ENCODE measurements around the gene SYT17. TPM values are rescaled to one million over a fixed set of nuclear protein-coding genes. Genes with fewer than 3 reads are reported as not detected.

Gene SYT17
- polyA plus RNA-seq, 6 donors from 2014 or later = 23.6 to 51.9 (median 33.1) TPM

DNA sequence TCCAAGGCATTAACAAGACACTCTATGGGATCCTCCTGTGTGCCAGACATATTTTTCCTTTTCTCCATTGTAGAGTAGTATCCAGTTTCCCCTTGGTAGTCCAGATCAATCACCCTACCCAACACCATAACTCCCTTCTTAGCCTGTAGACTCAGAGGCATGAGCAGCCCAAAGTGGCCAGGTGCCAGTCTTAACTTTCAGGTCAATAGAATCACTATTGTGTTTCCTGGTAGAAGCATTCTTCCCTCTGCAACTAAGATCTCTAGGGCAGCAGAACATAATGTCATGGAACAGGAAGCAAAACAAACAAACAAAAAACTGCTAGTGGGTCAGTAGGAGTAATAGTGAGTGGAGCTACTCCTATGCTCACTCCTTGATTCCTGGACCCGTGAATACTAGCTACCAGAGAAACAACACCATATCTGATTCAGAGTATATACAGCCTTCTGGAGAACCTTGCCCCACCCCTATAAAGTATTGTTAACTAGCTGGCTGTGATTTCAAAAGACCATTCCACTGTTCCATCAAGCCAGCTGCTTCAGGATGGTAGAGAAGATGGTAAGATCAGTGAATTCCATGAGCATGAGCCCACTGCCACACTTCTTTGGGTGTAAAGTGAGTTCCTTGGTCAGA lies 106.2 kb downstream of the SYT17 start:
- H3K4me3 Mint-ChIP-seq = no peak overlapping the region
- peaks cover 0 to 20% (median 0%) of the 10 kb centered on the region in 3 donors for H3K4me1 Mint-ChIP-seq
- peak overlapping the region in 1 of 6 donors; percentile 26 for H3K27ac Mint-ChIP-seq
- no peaks in the 10 kb centered on the region for H3K36me3 Mint-ChIP-seq
- peaks cover 4 to 8% (median 7%) of the 10 kb centered on the region in 3 donors for H3K27me3 Mint-ChIP-seq
- DNase-seq = no peak
- ATAC-seq (ENCODE audit: low read depth in 2 of 2) = no peak
- peaks cover 0 to 9% (median 4%) of the 10 kb centered on the region in 7 donors for H3K9me3 Mint-ChIP-seq

DNA sequence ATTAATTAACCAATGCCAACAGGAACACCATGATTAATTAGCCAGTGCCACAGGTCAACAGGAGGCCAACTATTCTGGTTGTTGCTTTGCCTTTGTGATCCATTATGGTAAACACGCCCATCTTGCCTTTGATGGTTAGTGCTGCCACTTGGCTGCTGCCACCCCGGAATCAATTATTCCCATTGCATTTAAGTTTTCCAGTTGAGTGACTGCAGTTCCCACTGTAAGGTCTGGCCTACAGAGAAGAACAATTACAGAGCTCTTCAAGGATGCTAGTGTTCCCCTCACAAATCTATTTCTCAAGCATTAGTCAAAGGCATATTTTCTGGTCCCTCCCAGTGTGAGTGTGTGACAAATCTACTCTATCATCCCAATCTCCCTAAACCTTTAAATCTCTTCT lies 110.4 kb downstream of the SYT17 start:
- Mint-ChIP-seq H3K4me1 (no peaks in the 10 kb centered on the region), H3K27ac (peak overlapping the region in 2 of 6 donors; percentile 1 to 71), H3K27me3 (peaks cover 4 to 8% (median 7%) of the 10 kb centered on the region in 3 donors), H3K36me3 (no peaks in the 10 kb centered on the region), H3K9me3 (peaks cover 0 to 5% (median 2%) of the 10 kb centered on the region in 7 donors), H3K4me3 (no peak overlapping the region)
- DNase-seq (no peak), ATAC-seq (ENCODE audit: low read depth in 2 of 2) (no peak)

DNA sequence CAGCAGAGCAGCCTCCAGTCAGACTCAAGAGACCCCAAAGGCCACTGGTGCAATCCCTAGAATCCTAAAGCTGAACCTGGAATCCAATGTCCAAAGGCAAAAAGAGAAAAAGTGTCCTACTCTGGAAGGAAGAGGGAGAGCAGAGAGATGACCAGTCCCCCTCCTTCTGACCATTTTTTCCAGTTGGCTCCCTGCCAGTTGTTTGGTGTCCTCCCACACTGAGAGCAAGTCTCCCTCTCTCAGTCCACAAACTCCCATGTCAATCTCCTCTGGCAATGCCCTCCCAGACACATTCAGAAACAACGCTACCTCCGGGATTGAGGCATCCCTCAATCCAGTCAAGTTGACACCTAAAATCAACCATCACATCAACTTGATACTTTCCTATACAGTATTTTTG lies 113.2 kb downstream of the SYT17 start:
- DNase-seq = no peak
- Mint-ChIP-seq H3K36me3 (no peaks in the 10 kb centered on the region), H3K9me3 (peaks cover 0 to 5% (median 0%) of the 10 kb centered on the region in 7 donors), H3K4me3 (no peak overlapping the region), H3K27ac (no peak overlapping the region), H3K27me3 (peaks cover 0 to 6% (median 3%) of the 10 kb centered on the region in 3 donors), H3K4me1 (no peaks in the 10 kb centered on the region)
- ATAC-seq (ENCODE audit: low read depth in 2 of 2) = no peak

DNA sequence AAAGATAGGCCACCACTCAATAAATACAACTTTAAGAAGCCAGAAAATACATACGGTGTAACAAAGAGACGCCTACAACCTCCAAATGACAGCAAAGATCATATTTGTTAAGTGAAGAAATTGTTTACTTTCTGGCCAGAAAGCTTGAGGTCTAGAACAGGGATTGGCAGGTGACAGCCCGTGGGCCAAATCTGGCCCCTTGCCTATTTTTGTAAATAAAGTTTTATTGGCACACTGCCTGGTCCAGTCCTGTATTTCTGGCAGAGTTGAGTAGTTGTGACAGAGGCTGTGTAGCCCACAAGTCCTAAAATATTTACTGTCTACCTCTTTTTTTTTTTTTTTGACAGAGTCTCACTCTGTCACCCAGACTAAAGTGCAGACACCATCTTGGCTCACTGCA lies 114.1 kb downstream of the SYT17 start:
- H3K27me3 Mint-ChIP-seq = peaks cover 0 to 8% (median 0%) of the 10 kb centered on the region in 3 donors
- H3K27ac Mint-ChIP-seq = peak overlapping the region in 1 of 6 donors; percentile 21
- H3K4me1 Mint-ChIP-seq = no peaks in the 10 kb centered on the region
- H3K36me3 Mint-ChIP-seq = no peaks in the 10 kb centered on the region
- H3K4me3 Mint-ChIP-seq = no peak overlapping the region
- DNase-seq (no peak), ATAC-seq (ENCODE audit: low read depth in 2 of 2) (no peak)
- H3K9me3 Mint-ChIP-seq = peaks cover 0 to 5% (median 0%) of the 10 kb centered on the region in 7 donors

DNA sequence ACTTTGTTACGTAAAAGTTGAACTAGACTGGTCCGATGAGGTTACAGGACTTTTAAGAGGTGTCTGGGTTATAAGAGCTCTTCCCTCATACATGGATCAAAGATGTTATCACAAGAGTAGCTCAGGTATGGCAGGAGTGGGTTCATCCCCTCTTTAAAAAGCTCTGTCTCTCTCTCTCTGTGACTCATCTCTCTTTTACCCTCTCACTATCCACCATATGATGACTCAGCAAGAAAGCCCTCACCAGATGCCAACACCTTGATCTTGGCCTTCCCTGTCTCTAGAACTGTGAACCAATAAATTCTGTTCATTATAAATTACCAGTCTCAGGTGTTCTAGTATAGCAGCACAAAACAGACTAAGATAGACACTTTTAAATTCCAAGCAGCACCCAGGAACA lies 115.6 kb downstream of the SYT17 start:
- peak overlapping the region in 1 of 6 donors; percentile 2 for H3K27ac Mint-ChIP-seq
- no peak overlapping the region for H3K4me3 Mint-ChIP-seq
- DNase-seq = no peak
- H3K36me3 Mint-ChIP-seq = no peaks in the 10 kb centered on the region
- no peaks in the 10 kb centered on the region for H3K4me1 Mint-ChIP-seq
- peaks cover 0 to 8% (median 5%) of the 10 kb centered on the region in 3 donors for H3K27me3 Mint-ChIP-seq
- no peak for ATAC-seq (ENCODE audit: low read depth in 2 of 2)
- H3K9me3 Mint-ChIP-seq = peaks cover 0 to 3% (median 0%) of the 10 kb centered on the region in 7 donors

DNA sequence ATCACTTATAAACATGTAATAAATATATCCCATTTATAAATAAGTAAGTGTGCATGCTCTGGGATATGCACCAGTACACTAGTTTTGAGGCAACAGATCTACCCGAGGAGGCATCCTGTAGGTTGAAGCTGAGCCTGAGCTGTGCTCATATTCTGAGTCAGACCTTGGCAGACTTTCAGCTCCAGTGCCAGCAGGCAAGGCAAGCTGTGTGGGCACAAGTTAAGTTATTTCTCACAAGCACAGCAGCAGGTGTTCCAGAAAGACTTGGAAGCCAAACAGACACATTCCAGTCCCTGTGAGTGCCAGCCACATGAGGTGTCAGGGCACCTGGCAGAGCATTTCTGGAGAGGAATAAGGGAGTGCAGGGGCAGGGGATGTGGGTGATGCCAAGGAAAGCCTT lies 116.2 kb downstream of the SYT17 start:
- Mint-ChIP-seq H3K4me1 (no peaks in the 10 kb centered on the region), H3K9me3 (peaks cover 0 to 3% (median 0%) of the 10 kb centered on the region in 7 donors), H3K27ac (peak overlapping the region in 1 of 6 donors; percentile 76), H3K4me3 (no peak overlapping the region), H3K27me3 (peaks cover 0 to 8% (median 6%) of the 10 kb centered on the region in 3 donors), H3K36me3 (no peaks in the 10 kb centered on the region)
- ATAC-seq (ENCODE audit: low read depth in 2 of 2) (no peak), DNase-seq (no peak)

DNA sequence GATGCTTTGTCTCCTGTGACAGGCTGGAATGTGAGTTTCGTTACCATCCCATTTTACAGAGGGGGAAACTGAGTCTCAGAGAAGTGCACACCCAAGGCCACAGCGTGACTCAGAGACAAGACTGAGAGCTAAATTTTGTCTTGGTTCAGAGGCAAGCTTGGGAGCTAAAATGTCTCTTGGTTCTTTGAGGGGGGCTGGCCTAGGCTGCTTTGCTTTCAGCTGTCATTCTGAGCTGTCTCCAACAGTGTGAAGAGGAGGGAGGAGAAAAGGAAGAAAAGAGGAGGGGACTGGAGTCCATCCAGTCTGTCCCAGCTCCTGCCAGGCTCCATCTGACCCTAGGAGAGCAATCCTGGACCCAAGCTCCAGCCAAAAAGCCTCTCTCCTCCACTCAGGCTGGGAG lies 117.4 kb downstream of the SYT17 start, which contains the start of gene CLEC19A:
Gene CLEC19A (plus strand): TSS at position 301 of the 400 bp plus-strand sequence. CDS start 121 bp downstream, outside the sequence.
- ATAC-seq (ENCODE audit: low read depth in 2 of 2) (no peak), DNase-seq (no peak)
- Mint-ChIP-seq H3K27me3 (peaks cover 3 to 14% (median 6%) of the 10 kb centered on the region in 3 donors), H3K4me3 (no peak within 1 kb of the TSS), H3K4me1 (no peaks in the 10 kb centered on the region), H3K9me3 (peaks cover 0 to 3% (median 0%) of the 10 kb centered on the region in 7 donors), H3K27ac (peak within 1 kb of the TSS in 1 of 6 donors; percentile 22), H3K36me3 (no peaks in the 10 kb centered on the region)

DNA sequence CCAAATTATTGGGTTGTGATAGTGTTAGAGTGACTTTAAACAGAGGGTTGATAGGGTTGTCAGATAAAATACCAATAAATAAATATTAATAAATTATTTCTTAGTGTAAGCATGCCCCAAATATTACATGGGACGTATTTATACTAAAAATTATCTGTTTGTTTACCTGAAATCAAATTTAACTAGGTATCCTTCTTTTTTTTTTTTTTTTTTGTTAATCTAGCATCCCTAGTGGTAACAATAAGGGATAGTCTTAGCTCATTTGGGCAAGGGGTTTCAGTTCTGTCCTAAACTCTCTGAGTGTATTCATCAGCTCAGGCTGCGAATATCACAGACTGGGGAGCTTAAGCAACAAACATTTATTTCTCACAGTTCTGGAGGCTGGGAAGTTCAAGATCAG lies 118.8 kb downstream of the SYT17 start:
- no peak for DNase-seq
- Mint-ChIP-seq H3K4me3 (no peak overlapping the region), H3K36me3 (no peaks in the 10 kb centered on the region), H3K27me3 (peaks cover 6 to 17% (median 13%) of the 10 kb centered on the region in 3 donors), H3K27ac (no peak overlapping the region), H3K4me1 (no peaks in the 10 kb centered on the region), H3K9me3 (peaks cover 0 to 2% (median 0%) of the 10 kb centered on the region in 7 donors)
- ATAC-seq (ENCODE audit: low read depth in 2 of 2) = no peak

DNA sequence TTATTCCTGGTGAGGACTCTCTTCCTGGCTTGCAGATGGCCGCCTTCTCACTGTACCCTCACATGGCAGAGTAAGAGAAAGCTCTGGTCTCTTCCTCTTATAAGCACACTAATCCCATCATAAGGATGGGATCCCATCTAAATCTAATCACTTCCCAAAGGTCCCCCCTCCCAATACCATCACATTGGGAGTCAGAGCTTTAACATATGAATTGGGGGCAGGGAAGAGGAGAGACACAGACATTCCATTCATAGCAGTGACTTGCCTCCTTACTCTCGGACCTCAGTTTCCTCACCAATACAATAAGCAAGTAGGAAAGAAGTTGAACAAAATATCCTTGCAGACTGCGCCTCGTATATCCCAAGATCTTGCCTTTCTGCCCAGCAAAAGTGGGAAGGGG lies 119.2 kb downstream of the SYT17 start:
- ATAC-seq (ENCODE audit: low read depth in 2 of 2) (no peak), DNase-seq (no peak)
- Mint-ChIP-seq H3K4me1 (no peaks in the 10 kb centered on the region), H3K27ac (no peak overlapping the region), H3K4me3 (no peak overlapping the region), H3K27me3 (peaks cover 6 to 17% (median 13%) of the 10 kb centered on the region in 3 donors), H3K9me3 (peaks cover 0 to 2% (median 0%) of the 10 kb centered on the region in 7 donors), H3K36me3 (no peaks in the 10 kb centered on the region)

DNA sequence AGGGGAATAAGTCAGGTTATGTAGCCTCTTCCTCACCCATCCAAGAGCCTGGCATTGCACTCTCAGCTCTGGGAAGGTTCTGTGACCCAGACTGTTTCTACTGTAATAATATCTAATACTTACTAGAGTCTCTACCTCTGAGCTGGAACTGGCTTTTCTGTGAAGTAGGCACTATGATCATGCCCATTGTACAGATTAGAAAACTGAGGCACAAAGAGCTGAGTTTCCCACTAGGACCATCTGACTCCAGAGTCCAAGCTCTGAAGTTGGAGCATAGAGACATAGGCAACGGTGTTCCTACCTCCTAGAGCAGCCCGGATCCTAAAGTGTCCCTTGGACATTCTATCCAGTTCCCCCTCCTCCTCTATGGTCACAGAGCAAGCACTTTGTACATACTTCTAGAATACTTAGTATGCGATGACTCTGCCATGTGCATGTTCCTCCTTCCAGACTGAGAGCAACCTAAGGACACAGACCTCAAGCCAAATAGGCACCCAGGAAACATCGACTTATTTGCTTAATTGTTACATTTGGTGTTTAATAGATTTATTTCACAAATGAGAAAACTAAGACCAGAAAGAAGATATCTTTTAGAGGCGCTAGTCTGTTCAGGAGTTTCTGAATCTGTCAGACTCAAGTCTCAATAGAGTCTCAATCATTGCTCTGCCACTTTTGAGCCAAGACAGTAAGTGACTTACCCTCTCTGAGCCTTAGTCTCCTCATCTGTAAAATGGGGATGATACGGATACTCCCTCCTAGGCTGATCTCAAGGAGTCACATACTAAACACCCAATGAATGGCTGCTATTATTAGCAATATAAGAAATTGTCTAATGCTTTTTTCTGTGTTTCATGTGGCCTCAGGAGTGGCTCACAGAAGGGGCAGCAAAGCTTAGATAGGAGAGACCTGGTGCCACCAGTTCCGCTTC lies 121.1 kb downstream of the SYT17 start:
- DNase-seq (no peak), ATAC-seq (ENCODE audit: low read depth in 2 of 2) (no peak)
- no peaks in the 10 kb centered on the region for H3K36me3 Mint-ChIP-seq
- H3K9me3 Mint-ChIP-seq = peaks cover 0 to 3% (median 0%) of the 10 kb centered on the region in 7 donors
- H3K27me3 Mint-ChIP-seq = peaks cover 6 to 19% (median 17%) of the 10 kb centered on the region in 3 donors
- no peak overlapping the region for H3K4me3 Mint-ChIP-seq
- H3K4me1 Mint-ChIP-seq = peaks cover 3 to 16% (median 6%) of the 10 kb centered on the region in 3 donors
- H3K27ac Mint-ChIP-seq = no peak overlapping the region

DNA sequence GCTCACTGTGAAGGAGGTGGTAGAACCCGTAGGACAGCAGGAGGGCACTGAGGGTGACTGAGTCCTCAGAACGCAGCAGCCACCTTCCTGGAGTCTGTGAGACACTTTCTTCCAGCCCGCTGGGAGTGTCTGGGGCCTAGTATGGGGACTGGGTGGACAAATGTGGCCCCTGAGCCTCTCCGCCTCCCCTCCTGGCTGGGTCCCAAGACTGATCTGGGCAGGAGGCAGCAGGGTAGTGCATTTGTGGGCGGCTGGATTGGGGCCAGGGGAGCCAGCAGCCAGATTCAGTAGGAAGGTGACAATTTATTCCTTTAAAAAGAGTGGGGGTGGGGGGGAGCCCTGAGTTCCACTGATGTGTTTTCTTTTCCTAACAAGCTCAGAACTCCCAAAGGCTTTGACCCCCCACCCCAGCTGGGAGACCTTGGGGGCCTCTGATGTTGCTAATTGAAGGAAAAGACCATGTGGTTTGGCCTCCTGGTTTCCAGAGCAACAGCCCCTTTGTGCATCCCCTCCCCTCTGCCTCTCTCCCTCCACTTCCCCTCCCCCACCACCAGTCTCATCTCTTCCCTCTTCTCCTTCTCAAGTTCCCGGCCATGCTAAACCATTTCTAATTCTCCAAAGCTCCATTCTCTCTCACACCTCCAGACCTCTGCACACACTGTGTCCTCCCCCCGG lies 121.9 kb downstream of the SYT17 start:
- Mint-ChIP-seq H3K9me3 (peaks cover 0 to 3% (median 0%) of the 10 kb centered on the region in 7 donors), H3K4me3 (no peak overlapping the region), H3K36me3 (no peaks in the 10 kb centered on the region), H3K27ac (no peak overlapping the region), H3K4me1 (peaks cover 9 to 24% (median 12%) of the 10 kb centered on the region in 3 donors), H3K27me3 (peaks cover 6 to 19% (median 17%) of the 10 kb centered on the region in 3 donors)
- no peak for DNase-seq
- no peak for ATAC-seq (ENCODE audit: low read depth in 2 of 2)

DNA sequence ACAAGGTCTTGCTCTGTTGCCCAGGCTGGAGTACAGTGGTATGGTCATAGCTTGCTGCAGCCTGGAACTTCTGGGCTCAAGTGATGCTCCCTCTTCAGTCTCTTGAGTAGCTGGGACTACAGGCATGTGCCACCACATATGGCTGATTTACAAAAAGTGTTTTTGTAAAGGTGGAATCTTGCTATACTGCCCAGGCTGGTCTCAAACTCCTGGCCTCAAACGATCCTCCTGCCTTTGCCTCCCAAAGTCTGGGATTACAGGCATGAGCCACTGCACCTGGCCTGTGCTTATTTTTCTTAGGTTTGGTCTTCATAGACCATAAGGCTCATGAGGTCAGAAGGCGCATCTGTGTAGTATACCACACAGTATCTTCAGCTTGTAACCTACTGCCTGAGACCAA lies 122.8 kb downstream of the SYT17 start:
- H3K27me3 Mint-ChIP-seq = peaks cover 6 to 19% (median 15%) of the 10 kb centered on the region in 3 donors
- H3K27ac Mint-ChIP-seq = peak overlapping the region in 2 of 6 donors; percentile 6 to 65

DNA sequence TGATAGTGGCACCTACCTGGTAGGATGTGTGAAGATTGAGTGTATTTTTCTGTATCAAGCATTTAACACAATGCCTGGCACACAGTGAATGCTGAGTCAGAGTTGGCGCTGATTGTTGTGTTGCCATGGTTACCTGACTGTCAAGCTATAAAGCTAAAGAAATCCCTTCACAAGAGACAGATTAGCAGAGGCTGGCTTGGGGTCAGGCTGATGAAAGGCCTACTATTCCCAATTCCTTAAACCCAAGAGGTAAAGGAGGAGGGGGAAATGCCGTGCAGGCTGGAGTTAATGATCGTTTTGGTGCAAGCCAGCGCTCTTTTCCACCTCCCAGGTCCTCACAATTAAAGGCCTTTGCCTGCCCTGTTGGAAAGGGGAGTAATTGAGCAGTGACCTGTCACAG lies 123.4 kb downstream of the SYT17 start:
- H3K27me3 Mint-ChIP-seq = peaks cover 6 to 19% (median 9%) of the 10 kb centered on the region in 3 donors
- no peak for ATAC-seq (ENCODE audit: low read depth in 2 of 2)
- peaks cover 0 to 3% (median 0%) of the 10 kb centered on the region in 7 donors for H3K9me3 Mint-ChIP-seq
- no peaks in the 10 kb centered on the region for H3K36me3 Mint-ChIP-seq
- no peak for DNase-seq
- H3K27ac Mint-ChIP-seq = no peak overlapping the region
- H3K4me3 Mint-ChIP-seq = no peak overlapping the region
- peaks cover 9 to 29% (median 12%) of the 10 kb centered on the region in 3 donors for H3K4me1 Mint-ChIP-seq

More for the DNA sequence above, 122.8 kb downstream of the SYT17 start:
- ATAC-seq (ENCODE audit: low read depth in 2 of 2) (no peak), DNase-seq (no peak)
- Mint-ChIP-seq H3K36me3 (no peaks in the 10 kb centered on the region), H3K4me3 (no peak overlapping the region), H3K9me3 (peaks cover 0 to 3% (median 0%) of the 10 kb centered on the region in 7 donors), H3K4me1 (peaks cover 9 to 29% (median 12%) of the 10 kb centered on the region in 3 donors)

Data from naive B cell (primary cell).